Smooth muscle cell (in vitro differentiated cells): ENCODE data around the gene POGLUT2. TPM values are rescaled to one million over a fixed set of nuclear protein-coding genes. Genes with fewer than 3 reads are reported as not detected.

Experiments used
- DNase-seq: peaks from one replicate; lab custom pipeline; 2025; ENCODE audit not compliant: unreplicated experiment; lab: John Stamatoyannopoulos, UW
- H2AFZ ChIP-seq: fragments of 200-600 bp; sonication (generic); 2 replicates; pipeline ENCODE4 v1.6.0; 2016; ENCODE audit warnings: antibody characterized with exemption, low read depth, mild to moderate bottlenecking
- H3F3A ChIP-seq: fragments of 200-600 bp; sonication (generic); 2 replicates; pipeline ENCODE4 v1.6.0; 2017; ENCODE audit warnings: antibody characterized with exemption, low read depth
- H3K27ac ChIP-seq: fragments of 200-600 bp; sonication (generic); 2 replicates; pipeline ENCODE4 v1.5.1; 2016; ENCODE audit warnings: low read depth, mild to moderate bottlenecking
- H3K27me3 ChIP-seq: fragments of 200-600 bp; sonication (generic); 2 replicates; pipeline ENCODE4 v1.6.1; 2016; ENCODE audit warnings: low read depth, mild to moderate bottlenecking
- H3K36me3 ChIP-seq: fragments of 200-600 bp; sonication (generic); 2 replicates; pipeline ENCODE4 v1.5.1; 2016; ENCODE audit warnings: low read depth
- H3K4me1 ChIP-seq: fragments of 200-600 bp; sonication (generic); 2 replicates; pipeline ENCODE4 v1.5.1; 2016; ENCODE audit warnings: low read depth
- H3K4me2 ChIP-seq: fragments of 200-600 bp; sonication (generic); 2 replicates; pipeline ENCODE4 v1.6.0; 2016; ENCODE audit warnings: mild to moderate bottlenecking
- H3K4me3 ChIP-seq: fragments of 200-600 bp; sonication (generic); 2 replicates; pipeline ENCODE4 v1.5.1; 2016; ENCODE audit warnings: mild to moderate bottlenecking
- H3K79me2 ChIP-seq: fragments of 200-600 bp; sonication (generic); 2 replicates; pipeline ENCODE4 v1.6.0; 2016; ENCODE audit warnings: low read depth, mild to moderate bottlenecking
- H3K9ac ChIP-seq: fragments of 200-600 bp; sonication (generic); 2 replicates; pipeline ENCODE4 v1.6.0; 2016; ENCODE audit warnings: low read depth
- H3K9me3 ChIP-seq: fragments of 200-600 bp; sonication (generic); replicated peaks from 2 replicates; pipeline ENCODE4 v1.5.1; 2016; ENCODE audit warnings: low read depth
- H4K20me1 ChIP-seq: fragments of 200-600 bp; sonication (generic); 2 replicates; pipeline ENCODE4 v1.6.0; 2016; ENCODE audit warnings: low read depth
- CTCF ChIP-seq: fragments of 200-600 bp; sonication (generic); IDR thresholded peaks from 2 replicates; pipeline ENCODE4 v1.5.1; 2017; ENCODE audit warnings: borderline replicate concordance, mild to moderate bottlenecking, antibody characterized with exemption; ENCODE audit not compliant: insufficient read depth, poor library complexity, severe bottlenecking
- WGBS: methylation state at CpG from one replicate; pipeline ENCODE4 v1.1.7; 2016; ENCODE audit warnings: low lambda C conversion rate; 5-methylcytosine and 5-hydroxymethylcytosine counted together
- polyA plus RNA-seq: library from polyadenylated mRNA; unstranded; fragments of >200 nt; fragmentation: Nextera tagmentation; extraction: Ambion mirVana; gene quantifications from 2 replicates; pipeline ENCODE4 v1.2.1, GENCODE V29; 2016
- total RNA-seq: library from RNA; depleted of rRNA; stranded (reverse); fragments of >200 nt; gene quantifications from 2 replicates; pipeline ENCODE4 v1.2.3, GENCODE V29; 2014

The POGLUT2 gene
- total and polyA plus RNA-seq, 2 experiments from 2014 or later: 34.5 to 41.7 TPM

- Histone ChIP-seq H3K9me3 (no peaks in the 10 kb centered on the region), H3K27me3 (no peaks in the 10 kb centered on the region), H3K9ac (peak within 1 kb of the TSS; percentile 91), H3F3A (no peaks in the 10 kb centered on the region), H3K4me2 (peak within 1 kb of the TSS; percentile 97), H4K20me1 (peaks cover 32% of the 10 kb centered on the region), H3K4me1 (peaks cover 13% of the 10 kb centered on the region), H2AFZ (peak within 1 kb of the TSS; percentile 87), H3K79me2 (peaks cover 38% of the 10 kb centered on the region), H3K27ac (peak within 1 kb of the TSS; percentile 94), H3K4me3 (peak within 1 kb of the TSS; percentile 75), H3K36me3 (peaks cover 4% of the 10 kb centered on the region)
- TF ChIP-seq CTCF: no peak
- under 1% methylated on average over 49 of the region's 49 CpGs for WGBS
- DNase-seq: peak; percentile 77
These were observed 47.0 kb upstream of the POGLUT2 start, which contains the start of gene ERCC5 for GRCh38 chr13:102845630-102846260. TSS of gene ERCC5 (plus strand) at chr13:102846032. CDS start at chr13:102846267, 235 bp downstream.

- Histone ChIP-seq H3K4me2 (peak overlapping the region; percentile 97), H4K20me1 (peaks cover 27% of the 10 kb centered on the region), H3K27ac (peak overlapping the region; percentile 94), H3F3A (no peaks in the 10 kb centered on the region), H3K9ac (peak overlapping the region; percentile 91), H2AFZ (peak overlapping the region; percentile 87), H3K79me2 (peaks cover 35% of the 10 kb centered on the region), H3K4me1 (peaks cover 13% of the 10 kb centered on the region), H3K9me3 (no peaks in the 10 kb centered on the region), H3K36me3 (peaks cover 6% of the 10 kb centered on the region), H3K4me3 (peak overlapping the region; percentile 75), H3K27me3 (no peaks in the 10 kb centered on the region)
- 9% methylated on average over 13 of the region's 13 CpGs for whole genome bisulfite sequencing
- no peak for DNase-seq
- TF ChIP-seq CTCF: no peak
These were observed 46.5 kb upstream of the POGLUT2 start for GRCh38 chr13:102845289-102845629.

GRCh38 chr13:102839462-102839861 is 40.7 kb upstream of the POGLUT2 start:
- Histone ChIP-seq H3K27me3 (no peaks in the 10 kb centered on the region), H3K9ac (no peak overlapping the region), H3K4me2 (no peak overlapping the region), H3K79me2 (no peaks in the 10 kb centered on the region), H2AFZ (no peak overlapping the region), H4K20me1 (no peaks in the 10 kb centered on the region), H3K36me3 (peaks cover 6% of the 10 kb centered on the region), H3F3A (no peaks in the 10 kb centered on the region), H3K4me3 (no peak overlapping the region), H3K9me3 (no peaks in the 10 kb centered on the region), H3K4me1 (peaks cover under 1% of the 10 kb centered on the region), H3K27ac (no peak overlapping the region)
- 92% methylated on average over 5 of the region's 5 CpGs for WGBS
- DNase-seq: no peak
- no peak for TF ChIP-seq CTCF

- H3K4me1 ChIP-seq: no peaks in the 10 kb centered on the region
- H3K9ac ChIP-seq: no peak overlapping the region
- no peak overlapping the region for H3K4me2 ChIP-seq
- no peaks in the 10 kb centered on the region for H4K20me1 ChIP-seq
- DNase-seq: no peak
- H3K27ac ChIP-seq: no peak overlapping the region
- WGBS: 35% methylated on average over 4 of the region's 4 CpGs
- H3K27me3 ChIP-seq: no peaks in the 10 kb centered on the region
- no peak overlapping the region for H2AFZ ChIP-seq
- H3F3A ChIP-seq: no peaks in the 10 kb centered on the region
- H3K36me3 ChIP-seq: peaks cover 6% of the 10 kb centered on the region
- TF ChIP-seq CTCF: no peak
- H3K9me3 ChIP-seq: no peaks in the 10 kb centered on the region
- H3K4me3 ChIP-seq: no peak overlapping the region
- H3K79me2 ChIP-seq: no peaks in the 10 kb centered on the region
These were observed 40.2 kb upstream of the POGLUT2 start for GRCh38 chr13:102838982-102839381.
